IMR-90 (cell line): ENCODE results near the gene CUL4A. TPM values are rescaled to one million over a fixed set of nuclear protein-coding genes. Genes with fewer than 3 reads are reported as not detected.

ENCODE experiments used
- ATAC-seq: fragments of 200-7000 bp; cut with Tn5 transposase; 2 replicates; pipeline ENCODE4 v1.9.1; 2020; ENCODE audit warnings: low read depth, mild to moderate bottlenecking, moderate library complexity
- BruUV-seq: library from RNA; stranded (reverse); fragments of 400-500 nt; replicated peaks from 2 replicates; lab custom pipeline; 2021; lab: Mats Ljungman, UMichigan
- CTCF ChIA-PET: fragments of 300-600 bp; formaldehyde crosslinking; extraction: SDS; loops from one replicate; lab custom pipeline; 2021; ENCODE audit warnings: antibody characterized with exemption; lab: Yijun Ruan, JAX
- POLR2A ChIA-PET: fragments of 300-600 bp; sonication (Branson Sonifier 250); formaldehyde crosslinking; loops from one replicate; lab custom pipeline; 2022; ENCODE audit warnings: antibody characterized with exemption; ENCODE audit not compliant: unreplicated experiment; lab: Charles Lee
- DNase-seq: peaks from one replicate; pipeline ENCODE4 v3.0.0; 2013
- H2AFZ ChIP-seq: replicated peaks from 2 replicates; pipeline ENCODE3; 2013; ENCODE audit warnings: low read length, mild to moderate bottlenecking; ENCODE audit not compliant: poor library complexity
- H2AK5ac ChIP-seq: 2 replicates; pipeline ENCODE4 v1.6.1; 2013; ENCODE audit warnings: low read depth, low read length, inconsistent platforms
- H2AK9ac ChIP-seq: replicated peaks from 2 replicates; pipeline ENCODE3; 2013; ENCODE audit warnings: mild to moderate bottlenecking, low read depth, low read length, moderate library complexity; ENCODE audit not compliant: poor library complexity
- H2BK120ac ChIP-seq: 2 replicates; pipeline ENCODE4 v1.6.1; 2013; ENCODE audit warnings: low read depth, low read length, inconsistent platforms
- H2BK15ac ChIP-seq: 3 replicates; pipeline ENCODE4 v1.6.1; 2013; ENCODE audit warnings: low read depth, low read length, inconsistent platforms
- H2BK20ac ChIP-seq: 2 replicates; pipeline ENCODE4 v1.6.1; 2013; ENCODE audit warnings: low read depth, mild to moderate bottlenecking, inconsistent platforms, low read length, moderate library complexity
- H2BK5ac ChIP-seq: 2 replicates; pipeline ENCODE4 v1.6.1; 2013; ENCODE audit warnings: mild to moderate bottlenecking, low read depth, low read length, inconsistent platforms; ENCODE audit not compliant: poor library complexity, severe bottlenecking
- H3K14ac ChIP-seq: replicated peaks from 2 replicates; pipeline ENCODE4 v1.6.1; 2013; ENCODE audit warnings: low read depth, low read length, inconsistent platforms
- H3K18ac ChIP-seq: 2 replicates; pipeline ENCODE4 v1.6.1; 2013; ENCODE audit warnings: low read depth, low read length, control low read depth
- H3K23ac ChIP-seq: 2 replicates; pipeline ENCODE4 v1.6.1; 2013; ENCODE audit warnings: low read depth, low read length, inconsistent platforms
- H3K27ac ChIP-seq: 2 replicates; pipeline ENCODE4 v1.5.1; 2013; ENCODE audit warnings: mild to moderate bottlenecking, control low read depth, low read length; ENCODE audit not compliant: insufficient read depth
- H3K27me3 ChIP-seq: 2 replicates; pipeline ENCODE4 v1.6.1; 2013; ENCODE audit warnings: low read length; ENCODE audit not compliant: control insufficient read depth, insufficient read depth
- H3K36me3 ChIP-seq: 2 replicates; pipeline ENCODE4 v1.6.1; 2013; ENCODE audit warnings: low read length, mixed read lengths; ENCODE audit not compliant: control insufficient read depth, insufficient read depth
- H3K4ac ChIP-seq: 2 replicates; pipeline ENCODE4 v1.6.1; 2013; ENCODE audit warnings: low read depth, low read length, inconsistent platforms
- H3K4me1 ChIP-seq: 2 replicates; pipeline ENCODE4 v1.6.1; 2013; ENCODE audit warnings: low read length, mixed read lengths; ENCODE audit not compliant: control insufficient read depth, insufficient read depth
- H3K4me2 ChIP-seq: 2 replicates; pipeline ENCODE4 v1.6.1; 2013; ENCODE audit warnings: low read depth, mild to moderate bottlenecking, control low read depth, low read length, moderate library complexity
- H3K4me3 ChIP-seq: 2 replicates; pipeline ENCODE4 v1.5.1; 2013; ENCODE audit warnings: low read depth, mild to moderate bottlenecking, control low read depth, low read length, moderate library complexity; ENCODE audit not compliant: insufficient read depth
- H3K56ac ChIP-seq: 2 replicates; pipeline ENCODE4 v1.6.1; 2013; ENCODE audit warnings: low read length, inconsistent platforms; ENCODE audit not compliant: insufficient read depth; ENCODE audit errors: extremely low read depth
- H3K79me1 ChIP-seq, 2 experiments: 2 replicates each; pipeline ENCODE4 v1.6.1; 2013; ENCODE audit warnings: low read length in 2 of 2, inconsistent platforms in 1 of 2, low read depth in 1 of 2
- H3K9ac ChIP-seq: 2 replicates; pipeline ENCODE4 v1.6.1; 2013; ENCODE audit warnings: low read depth, low read length, control low read depth
- H3K9me1 ChIP-seq: 2 replicates; pipeline ENCODE4 v1.6.1; 2013; ENCODE audit warnings: low read length, inconsistent platforms; ENCODE audit not compliant: insufficient read depth
- H3K9me3 ChIP-seq: 2 replicates; pipeline ENCODE4 v1.6.1; 2013; ENCODE audit warnings: low read length; ENCODE audit not compliant: control insufficient read depth, insufficient read depth
- H4K20me1 ChIP-seq: 2 replicates; pipeline ENCODE4 v1.6.1; 2013; ENCODE audit warnings: low read length, inconsistent platforms; ENCODE audit not compliant: insufficient read depth
- H4K5ac ChIP-seq: 2 replicates; pipeline ENCODE4 v1.6.1; 2013; ENCODE audit warnings: mild to moderate bottlenecking, low read depth, low read length, control low read depth
- H4K8ac ChIP-seq, 2 experiments: 2 replicates each; pipeline ENCODE4 v1.6.1; 2013; ENCODE audit warnings: low read depth in 2 of 2, low read length in 2 of 2, control low read depth in 1 of 2, inconsistent platforms in 1 of 2
- H4K91ac ChIP-seq: 2 replicates; pipeline ENCODE4 v1.6.1; 2013; ENCODE audit warnings: low read depth, low read length, inconsistent platforms; ENCODE audit not compliant: insufficient read depth
- BHLHE40 ChIP-seq: fragments of 150-350 bp; IDR thresholded peaks from 2 replicates; pipeline ENCODE4 v1.6.1; 2016; ENCODE audit warnings: mild to moderate bottlenecking, low read depth, low read length
- CHD1 ChIP-seq: IDR thresholded peaks from 2 replicates; pipeline ENCODE4 v1.6.1; 2012; ENCODE audit warnings: low read depth, low read length, improper control_type of control experiment
- FOS ChIP-seq: fragments of 150-350 bp; IDR thresholded peaks from 2 replicates; pipeline ENCODE4 v1.6.1; 2016; ENCODE audit warnings: low read depth, low read length
- MAFK ChIP-seq: IDR thresholded peaks from 2 replicates; pipeline ENCODE4 v1.6.1; 2012; ENCODE audit warnings: low read depth, low read length, improper control_type of control experiment
- MAZ ChIP-seq: IDR thresholded peaks from 2 replicates; pipeline ENCODE4 v1.6.1; 2012; ENCODE audit warnings: low read depth, mild to moderate bottlenecking, low read length, improper control_type of control experiment, moderate library complexity, borderline replicate concordance
- MXI1 ChIP-seq: IDR thresholded peaks from 2 replicates; pipeline ENCODE4 v1.6.1; 2012; ENCODE audit warnings: low read depth, mild to moderate bottlenecking, low read length, moderate library complexity, borderline replicate concordance
- NFE2L2 ChIP-seq: fragments of 150-350 bp; IDR thresholded peaks from 2 replicates; pipeline ENCODE4 v1.6.1; 2016; ENCODE audit warnings: low read depth, mild to moderate bottlenecking, low read length
- POLR2A ChIP-seq: IDR thresholded peaks from 2 replicates; pipeline ENCODE4 v1.6.1; 2012; ENCODE audit warnings: mild to moderate bottlenecking, low read depth, low read length
- RAD21 ChIP-seq: IDR thresholded peaks from 2 replicates; pipeline ENCODE4 v1.6.1; 2012; ENCODE audit warnings: low read length, improper control_type of control experiment
- RCOR1 ChIP-seq: IDR thresholded peaks from 2 replicates; pipeline ENCODE4 v1.6.1; 2012; ENCODE audit warnings: mild to moderate bottlenecking, low read length, improper control_type of control experiment; ENCODE audit not compliant: insufficient replicate concordance
- RFX5 ChIP-seq: IDR thresholded peaks from 2 replicates; pipeline ENCODE4 v1.8.0; 2012; ENCODE audit warnings: low read depth, mild to moderate bottlenecking, low read length, moderate library complexity
- SMC3 ChIP-seq: fragments of 150-350 bp; IDR thresholded peaks from 2 replicates; pipeline ENCODE4 v1.6.1; 2016; ENCODE audit warnings: low read depth, mild to moderate bottlenecking, antibody characterized with exemption, low read length, moderate library complexity
- WGBS, 2 experiments: methylation state at CpG; one replicate each; pipeline versions ENCODE4 v1.1.5 to v1.1.7; 2013; ENCODE audit warnings: missing lambda C conversion rate in 2 of 2; ENCODE audit not compliant: insufficient read length in 1 of 2; ENCODE audit errors: extremely low coverage in 2 of 2; 5-methylcytosine and 5-hydroxymethylcytosine counted together
- dilution Hi-C: fragments of 300-500 bp; cut with HindIII; formaldehyde crosslinking; loops from one replicate; pipeline ENCODE4 v1.14.3; 2018; ENCODE audit warnings: low sequenced_read_pairs; ENCODE audit not compliant: unreplicated experiment
- in situ Hi-C: fragments of 300-500 bp; cut with MboI; formaldehyde crosslinking; loops from 3 replicates; pipeline ENCODE4 v1.14.3; 2019; ENCODE audit warnings: low sequenced_read_pairs, inconsistent platforms, mixed read lengths
- intact Hi-C: fragments of 100-400 bp; cut with micrococcal nuclease; formaldehyde crosslinking; loops from 2 replicates; pipeline ENCODE4 v1.10.0; 2022
- polyA plus RNA-seq, 3 experiments: library from polyadenylated mRNA; depleted of rRNA; stranded (reverse); fragments of >200 nt; gene quantifications; 2 replicates each; pipeline ENCODE4 v1.2.3, GENCODE V29; 2012; ENCODE audit warnings: low replicate concordance in 1 of 3
- total RNA-seq: library from RNA; depleted of rRNA; stranded (reverse); fragments of >200 nt; gene quantifications from 2 replicates; pipeline ENCODE4 v1.2.3, GENCODE V29; 2012
- TF ChIP-seq, protein P1 (sequence below): fragments of 150-350 bp; IDR thresholded peaks from 2 replicates; pipeline ENCODE4 v1.6.1; 2016; ENCODE audit warnings: low read depth, mild to moderate bottlenecking, low read length, moderate library complexity, borderline replicate concordance
- TF ChIP-seq, protein P2 (sequence below): fragments of 150-350 bp; IDR thresholded peaks from 2 replicates; pipeline ENCODE4 v1.6.1; 2017; ENCODE audit warnings: mild to moderate bottlenecking, antibody characterized with exemption, low read length, low read depth

Gene CUL4A
- total and polyA plus RNA-seq, 2 of the 4 experiments (the other 2 are of a cell fraction), result 86.0 to 146 TPM

- DNase-seq (no peak), ATAC-seq (no peak)
- no peak overlapping the region for H2BK120ac ChIP-seq
- dilution Hi-C loops (no loop called here), in situ Hi-C loops (no loop called here), intact Hi-C loops (no loop called here)
- H4K8ac ChIP-seq, result no peak overlapping the region
- 0 out of 2 replicates have a peak overlapping the region, but pooled peaks have one; percentile 9 for H3K23ac ChIP-seq
- no peaks in the 10 kb centered on the region for H3K27me3 ChIP-seq
- no peak overlapping the region for H2AK9ac ChIP-seq
- no peak overlapping the region for H2BK15ac ChIP-seq
- no TSS peak for BruUV-seq
- WGBS, 2 experiments, result 45% methylated on average over 17 of the region's 25 CpGs; no CpG with 5 or more reads in 1 of the 2 experiments
- no peak overlapping the region for H2AFZ ChIP-seq
- H3K36me3 ChIP-seq, result peaks cover 2% of the 10 kb centered on the region; the same call in 1 of the 2 replicates
- no peak overlapping the region for H2BK5ac ChIP-seq
- H2AK5ac ChIP-seq, result no peak overlapping the region; the same call in 1 of the 2 replicates
- no peak overlapping the region for H3K9ac ChIP-seq
- no peak overlapping the region for H4K91ac ChIP-seq
- H3K4me3 ChIP-seq, result no peak overlapping the region
- H3K4me2 ChIP-seq, result no peak overlapping the region
- H4K20me1 ChIP-seq, result no peaks in the 10 kb centered on the region
- H3K4me1 ChIP-seq, result peaks cover 8% of the 10 kb centered on the region
- ChIA-PET POLR2A (no interaction called here), CTCF (no interaction called here)
- H3K9me1 ChIP-seq, result 0 out of 2 replicates have a peak, but pooled peaks cover 2% of the 10 kb centered on the region
- 0 out of 2 replicates have a peak, but pooled peaks cover 2% of the 10 kb centered on the region for H3K9me3 ChIP-seq
- no peak overlapping the region for H3K14ac ChIP-seq
- H3K56ac ChIP-seq, result no peak overlapping the region
- no peak overlapping the region for H3K27ac ChIP-seq
- H4K5ac ChIP-seq, result no peak overlapping the region
- 0 out of 4 replicates have a peak, but pooled peaks cover 0 to 3% of the 10 kb centered on the region in 2 experiments for H3K79me1 ChIP-seq
- H2BK20ac ChIP-seq, result no peak overlapping the region
- H3K18ac ChIP-seq, result no peak overlapping the region
- H3K4ac ChIP-seq, result no peak overlapping the region
- no peak for TF ChIP-seq FOS
- no peak for TF ChIP-seq CHD1
- TF ChIP-seq SMC3, result no peak
- no peak for TF ChIP-seq RAD21
- TF ChIP-seq, protein P1, sequence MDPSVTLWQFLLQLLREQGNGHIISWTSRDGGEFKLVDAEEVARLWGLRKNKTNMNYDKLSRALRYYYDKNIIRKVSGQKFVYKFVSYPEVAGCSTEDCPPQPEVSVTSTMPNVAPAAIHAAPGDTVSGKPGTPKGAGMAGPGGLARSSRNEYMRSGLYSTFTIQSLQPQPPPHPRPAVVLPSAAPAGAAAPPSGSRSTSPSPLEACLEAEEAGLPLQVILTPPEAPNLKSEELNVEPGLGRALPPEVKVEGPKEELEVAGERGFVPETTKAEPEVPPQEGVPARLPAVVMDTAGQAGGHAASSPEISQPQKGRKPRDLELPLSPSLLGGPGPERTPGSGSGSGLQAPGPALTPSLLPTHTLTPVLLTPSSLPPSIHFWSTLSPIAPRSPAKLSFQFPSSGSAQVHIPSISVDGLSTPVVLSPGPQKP, result no peak
- TF ChIP-seq RFX5, result no peak
- TF ChIP-seq BHLHE40, result no peak
- no peak for TF ChIP-seq MAZ
- TF ChIP-seq POLR2A, result no peak
- TF ChIP-seq MAFK, result no peak
- TF ChIP-seq, protein P2, sequence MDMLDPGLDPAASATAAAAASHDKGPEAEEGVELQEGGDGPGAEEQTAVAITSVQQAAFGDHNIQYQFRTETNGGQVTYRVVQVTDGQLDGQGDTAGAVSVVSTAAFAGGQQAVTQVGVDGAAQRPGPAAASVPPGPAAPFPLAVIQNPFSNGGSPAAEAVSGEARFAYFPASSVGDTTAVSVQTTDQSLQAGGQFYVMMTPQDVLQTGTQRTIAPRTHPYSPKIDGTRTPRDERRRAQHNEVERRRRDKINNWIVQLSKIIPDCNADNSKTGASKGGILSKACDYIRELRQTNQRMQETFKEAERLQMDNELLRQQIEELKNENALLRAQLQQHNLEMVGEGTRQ, result no peak
- no peak for TF ChIP-seq NFE2L2
- TF ChIP-seq RCOR1, result no peak
- no peak for TF ChIP-seq MXI1
Measured at GRCh38 chr13:113162783-113163685, 46.4 kb upstream of the CUL4A start.
